GM12872 (cell line): ENCODE measurements around the gene ABLIM3.

Experiments used
- TF ChIP-seq, protein P1 (sequence below): IDR thresholded peaks from 3 replicates; pipeline ENCODE4 v1.5.1; 2011; ENCODE audit warnings: low read depth, mild to moderate bottlenecking, low read length, moderate library complexity; ENCODE audit not compliant: insufficient read depth

ABLIM3 gene

DNA sequence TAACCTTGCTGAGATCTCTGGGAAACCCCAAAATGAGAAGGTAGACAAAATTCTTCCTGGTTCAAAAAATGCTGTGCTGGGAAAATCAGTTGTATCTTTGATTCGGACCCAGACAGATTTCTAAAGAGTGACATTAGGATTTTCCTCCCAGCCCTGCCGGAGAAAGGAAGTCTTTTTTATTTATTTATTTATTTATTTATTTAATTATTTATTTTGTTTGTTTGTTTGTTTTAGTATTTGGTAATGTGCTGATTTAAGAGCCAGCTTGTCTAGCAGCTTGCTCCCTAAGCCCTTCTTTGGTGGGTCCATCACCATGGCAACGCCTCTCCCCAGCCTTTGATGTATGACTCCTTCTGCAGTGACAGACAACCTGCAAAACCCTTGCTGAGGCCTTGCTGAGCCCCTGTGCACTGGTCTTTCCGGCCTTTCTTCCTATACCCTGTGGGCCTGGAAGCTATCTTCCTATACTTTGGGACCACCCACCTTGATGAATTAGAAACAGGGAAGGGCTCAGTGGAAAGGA is 69.7 kb downstream of the ABLIM3 start:
- TF ChIP-seq, protein P1, sequence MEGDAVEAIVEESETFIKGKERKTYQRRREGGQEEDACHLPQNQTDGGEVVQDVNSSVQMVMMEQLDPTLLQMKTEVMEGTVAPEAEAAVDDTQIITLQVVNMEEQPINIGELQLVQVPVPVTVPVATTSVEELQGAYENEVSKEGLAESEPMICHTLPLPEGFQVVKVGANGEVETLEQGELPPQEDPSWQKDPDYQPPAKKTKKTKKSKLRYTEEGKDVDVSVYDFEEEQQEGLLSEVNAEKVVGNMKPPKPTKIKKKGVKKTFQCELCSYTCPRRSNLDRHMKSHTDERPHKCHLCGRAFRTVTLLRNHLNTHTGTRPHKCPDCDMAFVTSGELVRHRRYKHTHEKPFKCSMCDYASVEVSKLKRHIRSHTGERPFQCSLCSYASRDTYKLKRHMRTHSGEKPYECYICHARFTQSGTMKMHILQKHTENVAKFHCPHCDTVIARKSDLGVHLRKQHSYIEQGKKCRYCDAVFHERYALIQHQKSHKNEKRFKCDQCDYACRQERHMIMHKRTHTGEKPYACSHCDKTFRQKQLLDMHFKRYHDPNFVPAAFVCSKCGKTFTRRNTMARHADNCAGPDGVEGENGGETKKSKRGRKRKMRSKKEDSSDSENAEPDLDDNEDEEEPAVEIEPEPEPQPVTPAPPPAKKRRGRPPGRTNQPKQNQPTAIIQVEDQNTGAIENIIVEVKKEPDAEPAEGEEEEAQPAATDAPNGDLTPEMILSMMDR = no peak

DNA sequence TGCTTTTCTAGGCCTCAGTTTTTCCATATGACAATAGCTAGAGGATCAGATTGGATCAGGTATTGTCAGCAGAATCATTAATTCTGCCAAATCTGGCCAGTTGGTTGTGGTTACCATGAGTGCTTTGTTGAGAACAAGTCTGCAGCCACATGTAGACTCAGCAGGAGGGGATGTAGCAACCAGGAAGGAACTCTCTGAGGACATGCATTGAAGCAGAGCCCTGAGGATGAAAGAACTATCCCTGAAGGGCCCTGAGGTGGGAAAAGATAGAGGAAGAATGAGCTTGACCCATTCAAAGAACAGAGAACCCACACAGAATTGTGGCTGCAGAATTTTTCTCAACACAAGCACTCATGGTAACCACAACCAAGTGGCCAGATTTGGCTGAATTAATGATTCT is 70.3 kb downstream of the ABLIM3 start:
- TF ChIP-seq, protein P1 = no peak

DNA sequence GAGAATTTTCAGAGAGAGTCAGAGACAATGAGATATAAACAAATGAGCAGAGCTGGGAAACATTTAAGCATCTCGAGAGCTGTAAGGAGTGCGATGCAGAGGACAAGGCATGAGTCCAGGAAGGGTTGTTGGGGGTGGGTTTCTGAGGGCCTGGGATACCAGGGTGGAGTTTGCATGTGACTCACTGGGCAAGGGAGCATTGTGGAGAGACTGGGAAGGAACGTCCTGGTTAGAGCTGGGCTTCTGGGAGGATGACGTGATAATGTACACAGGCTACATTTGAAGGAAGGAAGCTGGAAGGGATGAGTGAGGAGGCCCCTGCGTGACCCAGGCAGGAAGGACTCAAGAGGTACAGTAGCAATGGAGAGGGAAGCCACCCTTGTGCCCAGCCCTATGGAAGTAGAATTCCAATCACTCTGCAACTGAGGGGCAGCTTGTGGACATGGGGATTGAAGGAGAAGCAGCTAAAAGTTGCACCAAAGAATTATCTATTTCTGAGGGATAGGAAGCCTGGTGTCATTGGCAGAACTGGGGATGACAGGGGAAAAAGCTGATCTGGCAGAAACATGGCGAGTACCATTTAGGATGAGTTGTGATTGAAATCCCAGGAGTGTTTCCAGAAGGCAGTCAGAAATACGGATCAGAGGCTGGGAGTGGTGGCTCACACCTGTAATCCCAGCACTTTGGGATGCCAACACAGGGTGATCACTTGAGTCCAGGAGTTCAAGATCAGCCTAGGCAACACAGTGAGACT is 71.1 kb downstream of the ABLIM3 start:
- TF ChIP-seq, protein P1 = no peak

DNA sequence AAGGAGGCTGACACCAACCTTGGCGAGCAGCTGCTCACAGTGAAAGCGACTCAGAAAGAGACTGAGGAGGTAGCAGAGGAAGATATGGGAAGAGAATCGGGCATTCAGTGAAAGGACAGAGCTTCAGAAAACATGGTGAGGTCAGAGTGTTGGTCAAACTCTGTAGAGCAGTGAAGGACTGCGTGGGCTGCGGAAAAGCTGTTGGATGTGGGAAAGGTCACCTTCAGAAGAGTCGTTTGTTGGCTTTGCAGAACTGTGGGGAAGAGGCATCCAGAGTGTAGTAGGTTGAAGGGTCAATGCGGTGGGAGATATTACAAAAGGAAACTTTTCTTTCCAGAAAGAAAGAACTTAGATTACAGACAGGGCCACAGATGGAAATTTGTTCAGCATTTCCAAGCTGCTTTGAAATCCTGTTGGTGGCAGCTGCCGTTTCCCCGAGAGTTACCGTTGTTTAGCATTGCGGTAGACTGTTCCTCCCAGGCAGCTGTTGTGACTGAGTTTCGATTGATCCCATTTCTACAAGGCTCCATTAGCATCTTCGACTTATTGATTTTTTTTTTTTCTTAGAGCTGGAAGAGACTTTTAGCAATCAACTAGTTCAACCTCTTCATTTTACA is 72.1 kb downstream of the ABLIM3 start:
- TF ChIP-seq, protein P1 = no peak

DNA sequence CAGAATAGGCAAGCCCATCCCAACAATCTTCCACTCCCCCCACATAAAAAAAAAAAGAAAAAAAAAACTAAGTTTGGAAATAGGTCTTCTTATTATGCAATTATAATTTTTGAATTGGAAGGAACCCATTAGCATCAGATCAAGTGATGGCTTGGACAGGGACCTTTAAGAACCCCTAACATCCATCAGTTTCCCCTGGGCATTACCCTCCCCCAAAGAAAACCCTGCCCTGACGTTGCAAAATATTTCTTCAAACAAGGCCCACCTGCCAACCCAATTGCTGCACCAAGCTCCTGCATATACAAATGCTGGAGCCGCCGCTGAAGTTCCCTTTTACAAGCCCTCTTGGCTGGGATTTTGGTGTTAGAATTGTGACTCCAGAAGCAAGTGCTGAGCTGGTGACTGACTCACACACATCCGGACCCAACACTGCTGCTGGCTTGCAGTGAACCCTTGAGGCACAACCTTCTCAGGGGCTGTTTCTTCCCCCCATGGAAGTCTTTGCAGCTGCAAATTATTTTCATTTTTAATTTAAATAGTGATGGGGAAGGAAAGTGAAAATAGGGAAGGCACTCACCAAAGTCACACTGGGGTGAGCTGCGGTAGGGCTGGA is 74.3 kb downstream of the ABLIM3 start:
- TF ChIP-seq, protein P1 = no peak

DNA sequence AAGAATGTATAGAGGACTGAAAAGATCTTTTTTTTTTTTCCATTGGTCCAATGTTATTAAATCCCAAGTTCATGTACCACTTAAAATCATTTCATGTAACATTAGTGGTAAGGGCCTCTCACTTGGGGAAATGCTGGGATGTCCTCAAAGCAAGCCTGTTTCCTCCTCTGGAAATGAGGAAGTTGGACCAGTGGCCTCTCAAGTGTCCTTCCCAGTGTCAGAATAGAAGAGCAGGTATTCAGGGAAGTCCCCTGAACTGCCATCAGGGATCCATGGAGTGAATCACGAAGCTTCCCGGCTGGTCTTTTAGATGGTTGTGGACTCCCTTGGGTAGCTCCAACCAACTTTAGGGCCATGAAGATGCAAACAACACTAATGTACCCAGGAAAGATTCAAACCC is 75.2 kb downstream of the ABLIM3 start:
- TF ChIP-seq, protein P1 = no peak

DNA sequence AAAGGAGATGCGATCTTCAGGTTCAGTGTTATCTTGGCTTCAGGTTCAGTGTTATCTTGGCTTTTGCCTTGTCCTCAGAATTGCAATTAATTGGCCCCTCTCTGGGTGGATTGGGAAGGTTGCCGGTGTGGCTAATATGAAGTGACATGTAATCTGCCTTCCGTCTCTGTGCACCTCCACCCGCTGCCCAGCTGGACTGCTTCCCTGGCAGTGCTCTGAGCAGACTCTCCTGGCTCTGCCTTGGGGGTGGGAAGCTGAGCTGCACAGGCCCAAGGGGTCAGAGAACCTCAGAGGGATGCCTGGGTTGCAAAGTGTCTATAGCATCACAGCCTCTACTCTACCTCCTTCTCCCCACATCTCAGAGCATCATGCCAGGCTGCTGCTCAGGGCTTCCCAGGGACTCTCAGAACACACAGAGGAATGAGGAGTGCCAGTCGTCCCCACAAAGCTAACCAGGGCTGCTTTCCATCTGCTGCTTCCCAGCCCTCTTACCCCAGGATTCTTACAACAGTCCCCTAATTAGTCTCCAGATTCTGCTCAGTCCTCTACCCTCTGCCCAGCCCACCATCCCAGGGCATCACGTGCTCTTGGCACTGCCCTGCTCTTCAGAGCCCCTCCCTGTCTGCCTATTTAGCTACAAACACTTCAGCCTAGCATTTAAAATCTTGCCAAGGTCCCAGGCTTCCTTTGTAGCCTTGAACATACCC is 76.0 kb downstream of the ABLIM3 start:
- TF ChIP-seq, protein P1 = no peak
